HepG2 (cell line): ENCODE data around the gene DEFB124.

ENCODE experiments used
- EED ChIP-seq: sonication (generic); formaldehyde crosslinking; IDR thresholded peaks from 2 replicates; pipeline ENCODE4 v1.5.0; 2020; ENCODE audit warnings: mild to moderate bottlenecking, missing genetic modification reagents
- FIP1L1 ChIP-seq: fragments of 200-400 bp; formaldehyde crosslinking; IDR thresholded peaks from 2 replicates; pipeline ENCODE4 v1.6.1; 2018; ENCODE audit warnings: low read depth, mild to moderate bottlenecking, low read length, moderate library complexity, borderline replicate concordance; ENCODE audit not compliant: insufficient read depth
- KLF12 ChIP-seq: sonication (generic); formaldehyde crosslinking; IDR thresholded peaks from 2 replicates; pipeline ENCODE4 v1.4.0; 2020; ENCODE audit warnings: missing genetic modification reagents, borderline replicate concordance
- MXI1 ChIP-seq: IDR thresholded peaks from 3 replicates; pipeline ENCODE4 v1.6.1; 2012; ENCODE audit warnings: low read depth, low read length, inconsistent platforms, borderline replicate concordance
- POLR2A ChIP-seq, 2 experiments: IDR thresholded peaks; 2 replicates each; pipeline ENCODE4 v1.6.1; 2011; ENCODE audit warnings: low read depth in 2 of 2, low read length in 2 of 2, mild to moderate bottlenecking in 1 of 2, moderate library complexity in 1 of 2; ENCODE audit not compliant: insufficient read depth in 1 of 2
- SP2 ChIP-seq: sonication (generic); formaldehyde crosslinking; IDR thresholded peaks from 2 replicates; pipeline ENCODE4 v1.5.1; 2020; ENCODE audit warnings: mild to moderate bottlenecking, missing genetic modification reagents
- TF ChIP-seq, protein P1 (sequence below): sonication (generic); formaldehyde crosslinking; IDR thresholded peaks from 2 replicates; pipeline ENCODE4 v1.8.1; 2023; ENCODE audit warnings: mild to moderate bottlenecking, missing genetic modification reagents, borderline replicate concordance

DNA sequence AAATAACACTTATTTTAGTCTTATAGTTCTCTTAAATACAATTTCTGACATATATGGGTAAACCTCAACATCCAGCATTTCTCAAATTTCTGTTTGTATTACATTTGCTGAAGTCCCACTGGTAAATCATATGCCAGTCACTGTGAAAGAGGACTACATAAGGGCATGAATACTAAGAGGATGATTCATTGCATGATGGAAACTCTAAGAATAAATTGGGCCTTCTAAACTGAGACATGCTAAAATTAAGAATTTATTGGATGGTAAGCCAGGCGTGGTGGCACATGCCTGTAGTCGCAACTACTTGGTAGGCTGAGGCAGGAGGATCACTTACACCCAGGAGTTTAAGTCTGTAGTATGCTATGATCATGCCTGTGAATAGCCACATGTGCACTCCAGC, 22.4 kb downstream of the DEFB124 start:
- TF ChIP-seq, protein P1, sequence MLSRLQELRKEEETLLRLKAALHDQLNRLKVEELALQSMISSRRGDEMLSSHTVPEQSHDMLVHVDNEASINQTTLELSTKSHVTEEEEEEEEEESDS (CRISPR knock-in tag): no peak
- TF ChIP-seq EED (CRISPR knock-in tag): no peak
- no peak for TF ChIP-seq SP2
- no peak for TF ChIP-seq POLR2A (IDR thresholded peaks at IDR 0.05; ENCODE audit: insufficient read depth in 1 of 2, low read depth in 2 of 2, low read length in 2 of 2)
- no peak for TF ChIP-seq FIP1L1
- no peak for TF ChIP-seq MXI1
- TF ChIP-seq KLF12: no peak
